Measurements from ENCODE around the gene TANC1. TPM values are rescaled to one million over a fixed set of nuclear protein-coding genes. Genes with fewer than 3 reads are reported as not detected.
"Not testable (repeated sequence)": the region's sequence is repeated elsewhere in the genome, so short reads cannot be mapped to it uniquely, and the experiment has no call there.

The TANC1 gene
- total and polyA plus RNA-seq, 2 experiments from 2014 or later: 2.8 to 9.5 TPM

DNA sequence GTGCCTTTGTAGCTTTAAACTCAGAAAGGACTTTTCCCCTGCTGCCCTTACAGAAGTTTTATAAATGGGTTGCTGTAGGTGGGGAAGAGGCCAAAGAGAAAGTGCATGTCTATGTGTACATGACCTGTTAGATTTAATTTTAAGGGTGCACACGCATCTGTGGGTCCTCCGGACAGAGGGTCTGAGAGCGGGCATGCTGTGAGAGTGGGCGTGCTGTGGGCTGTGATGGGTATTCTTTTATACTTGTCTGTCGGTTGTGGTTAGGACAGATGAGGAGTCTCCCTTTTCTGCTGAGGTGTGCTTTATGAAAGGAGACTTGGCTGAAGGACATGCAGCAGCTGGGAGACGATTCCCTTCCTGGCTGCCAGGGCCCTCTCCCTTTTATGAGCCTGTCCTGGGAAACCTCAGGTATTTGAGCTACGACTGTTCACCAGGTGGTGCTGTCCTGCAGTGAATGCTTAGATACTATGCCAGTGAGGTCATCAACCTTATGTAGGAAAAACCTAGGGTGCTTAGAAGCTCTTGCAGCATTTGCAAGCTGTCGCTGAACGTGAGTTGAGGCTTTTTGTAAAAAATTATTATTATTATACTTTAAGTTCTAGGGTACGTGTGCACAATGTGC lies 67.5 kb downstream of the TANC1 start (continued):
- TF ChIP-seq ZNF114 (CRISPR knock-in tag; IDR thresholded peaks at IDR 0.05): no peak
- TF ChIP-seq CREB1 (CRISPR knock-in tag; IDR thresholded peaks at IDR 0.05; ENCODE audit: low read depth): peak; percentile 58; the same call in 1 of the 2 replicates

DNA sequence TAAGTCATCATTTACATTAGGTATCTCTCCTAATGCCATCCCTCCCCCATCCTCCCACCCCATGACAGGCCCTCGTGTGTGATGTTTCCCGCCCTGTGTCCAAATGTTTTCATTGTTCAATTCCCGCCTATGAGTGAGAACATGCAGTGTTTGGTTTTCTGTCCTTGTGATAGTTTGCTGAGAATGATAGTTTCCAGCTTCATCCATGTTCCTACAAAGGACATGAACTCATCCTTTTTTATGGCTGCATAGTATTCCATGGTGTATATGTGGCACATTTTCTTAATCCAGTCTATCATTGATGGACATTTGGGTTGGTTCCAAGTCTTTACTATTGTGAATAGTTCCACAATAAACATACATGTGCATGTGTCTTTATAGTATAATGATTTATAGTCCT lies 68.0 kb downstream of the TANC1 start:
- not testable (repeated sequence) for H4K20me1 ChIP-seq (replicated peaks; ENCODE audit: insufficient read depth); H3K79me2 ChIP-seq (replicated peaks; ENCODE audit: insufficient read depth); H3K4me2 ChIP-seq; H3K4me3 ChIP-seq; H3K27ac ChIP-seq (ENCODE audit: low read depth); H3K27ac Mint-ChIP-seq; H2AFZ ChIP-seq; H3K4me3 Mint-ChIP-seq; H3K9me2 ChIP-seq (ENCODE audit: insufficient read depth); H3F3A ChIP-seq (replicated peaks; ENCODE audit: low read depth); DNase-seq (ENCODE audit: low spot score); H3K27me3 ChIP-seq (ENCODE audit: insufficient read depth); H3K36me3 ChIP-seq (ENCODE audit: insufficient read depth); H3K27me3 Mint-ChIP-seq (ENCODE audit: insufficient read depth, low read depth, poor library complexity); H3K4me1 ChIP-seq (ENCODE audit: insufficient read depth); ATAC-seq
- Mint-ChIP-seq H3K9me3 (peaks cover 38% of the 10 kb centered on the region; the same call in 2 of the 3 replicates), H3K4me1 (peaks cover 22% of the 10 kb centered on the region), H3K36me3 (ENCODE audit: low read depth) (peaks cover 23% of the 10 kb centered on the region)

GRCh38 chr2:159041328-159041727 lies 72.9 kb downstream of the TANC1 start:
- H3K36me3 Mint-ChIP-seq (ENCODE audit: low read depth): peaks cover 42% of the 10 kb centered on the region
- H2AFZ ChIP-seq; DNase-seq (ENCODE audit: low spot score); H3K27ac Mint-ChIP-seq; H3K4me3 Mint-ChIP-seq; H4K20me1 ChIP-seq (replicated peaks; ENCODE audit: insufficient read depth); H3K4me3 ChIP-seq; H3K9me2 ChIP-seq (ENCODE audit: insufficient read depth); H3K27me3 Mint-ChIP-seq (ENCODE audit: insufficient read depth, low read depth, poor library complexity); H3K4me2 ChIP-seq; H3K27me3 ChIP-seq (ENCODE audit: insufficient read depth); H3K36me3 ChIP-seq (ENCODE audit: insufficient read depth); H3K4me1 ChIP-seq (ENCODE audit: insufficient read depth); H3F3A ChIP-seq (replicated peaks; ENCODE audit: low read depth); H3K27ac ChIP-seq (ENCODE audit: low read depth); ATAC-seq; H3K79me2 ChIP-seq (replicated peaks; ENCODE audit: insufficient read depth): not testable (repeated sequence)
- peaks cover 14% of the 10 kb centered on the region; the same call in 2 of the 3 replicates for H3K4me1 Mint-ChIP-seq
- peaks cover 55% of the 10 kb centered on the region for H3K9me3 Mint-ChIP-seq

DNA sequence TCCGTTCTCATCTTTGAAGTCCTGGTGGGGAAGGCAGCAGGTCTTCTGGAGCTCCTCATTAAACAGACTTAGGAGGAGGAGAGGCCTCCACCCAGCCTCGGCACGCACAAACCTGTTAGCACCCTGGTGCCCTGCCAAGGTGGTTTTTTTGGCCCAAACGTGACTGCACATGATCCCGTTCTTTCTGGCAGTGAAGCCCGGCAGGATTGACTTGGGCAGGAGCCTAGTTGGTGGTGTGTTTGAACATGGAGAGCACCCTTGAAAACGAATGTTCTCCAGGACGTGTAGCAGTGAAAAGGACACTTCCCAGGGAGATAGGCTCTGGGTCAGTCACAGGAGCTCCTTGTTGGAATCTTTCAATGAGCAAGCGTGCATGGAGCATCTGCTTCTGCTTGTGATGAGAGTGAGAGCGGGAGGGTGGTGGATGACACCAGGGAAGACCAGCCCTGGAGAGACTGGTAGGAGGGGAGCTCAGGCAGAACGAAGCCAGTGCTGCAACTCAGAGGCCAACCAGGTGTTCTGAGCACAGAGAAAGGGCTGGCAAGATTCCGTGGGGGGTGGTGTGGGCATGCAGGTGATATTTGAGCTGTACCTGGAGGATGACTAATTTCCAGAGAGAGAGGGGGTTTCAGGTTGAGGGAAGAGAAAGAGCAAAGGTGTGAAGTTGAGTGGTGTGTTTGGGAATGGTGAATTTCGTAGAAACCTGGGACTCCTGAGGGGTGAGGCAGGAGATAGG lies 73.8 kb downstream of the TANC1 start:
- Mint-ChIP-seq H3K27ac (no peak overlapping the region; the same call in 1 of the 2 replicates), H3K4me3 (no peak overlapping the region), H3K36me3 (ENCODE audit: low read depth) (peaks cover 42% of the 10 kb centered on the region), H3K27me3 (ENCODE audit: insufficient read depth, low read depth, poor library complexity) (no peaks in the 10 kb centered on the region), H3K4me1 (peaks cover 20% of the 10 kb centered on the region), H3K9me3 (peaks cover 47% of the 10 kb centered on the region)
- no peak overlapping the region for H2AFZ ChIP-seq
- no peak for DNase-seq (ENCODE audit: low spot score)
- no peaks in the 10 kb centered on the region for H3F3A ChIP-seq (replicated peaks; ENCODE audit: low read depth)
- H3K4me3 ChIP-seq: no peak overlapping the region
- no peaks in the 10 kb centered on the region for H3K9me2 ChIP-seq (ENCODE audit: insufficient read depth)
- no peak overlapping the region for H3K27ac ChIP-seq (ENCODE audit: low read depth)
- no peaks in the 10 kb centered on the region for H3K36me3 ChIP-seq (ENCODE audit: insufficient read depth)
- H3K4me1 ChIP-seq (ENCODE audit: insufficient read depth): peaks cover 5% of the 10 kb centered on the region; the same call in 1 of the 2 replicates
- no peak overlapping the region for H3K4me2 ChIP-seq
- ATAC-seq: no peak
- no peaks in the 10 kb centered on the region for H3K27me3 ChIP-seq (ENCODE audit: insufficient read depth)
- H4K20me1 ChIP-seq (replicated peaks; ENCODE audit: insufficient read depth): 0 out of 2 replicates have a peak, but pooled peaks cover 2% of the 10 kb centered on the region
- peaks cover 5% of the 10 kb centered on the region; the same call in 1 of the 2 replicates for H3K79me2 ChIP-seq (replicated peaks; ENCODE audit: insufficient read depth)
- no peak for TF ChIP-seq NANOG (IDR thresholded peaks at IDR 0.05; ENCODE audit: borderline replicate concordance)
- TF ChIP-seq, protein P1, sequence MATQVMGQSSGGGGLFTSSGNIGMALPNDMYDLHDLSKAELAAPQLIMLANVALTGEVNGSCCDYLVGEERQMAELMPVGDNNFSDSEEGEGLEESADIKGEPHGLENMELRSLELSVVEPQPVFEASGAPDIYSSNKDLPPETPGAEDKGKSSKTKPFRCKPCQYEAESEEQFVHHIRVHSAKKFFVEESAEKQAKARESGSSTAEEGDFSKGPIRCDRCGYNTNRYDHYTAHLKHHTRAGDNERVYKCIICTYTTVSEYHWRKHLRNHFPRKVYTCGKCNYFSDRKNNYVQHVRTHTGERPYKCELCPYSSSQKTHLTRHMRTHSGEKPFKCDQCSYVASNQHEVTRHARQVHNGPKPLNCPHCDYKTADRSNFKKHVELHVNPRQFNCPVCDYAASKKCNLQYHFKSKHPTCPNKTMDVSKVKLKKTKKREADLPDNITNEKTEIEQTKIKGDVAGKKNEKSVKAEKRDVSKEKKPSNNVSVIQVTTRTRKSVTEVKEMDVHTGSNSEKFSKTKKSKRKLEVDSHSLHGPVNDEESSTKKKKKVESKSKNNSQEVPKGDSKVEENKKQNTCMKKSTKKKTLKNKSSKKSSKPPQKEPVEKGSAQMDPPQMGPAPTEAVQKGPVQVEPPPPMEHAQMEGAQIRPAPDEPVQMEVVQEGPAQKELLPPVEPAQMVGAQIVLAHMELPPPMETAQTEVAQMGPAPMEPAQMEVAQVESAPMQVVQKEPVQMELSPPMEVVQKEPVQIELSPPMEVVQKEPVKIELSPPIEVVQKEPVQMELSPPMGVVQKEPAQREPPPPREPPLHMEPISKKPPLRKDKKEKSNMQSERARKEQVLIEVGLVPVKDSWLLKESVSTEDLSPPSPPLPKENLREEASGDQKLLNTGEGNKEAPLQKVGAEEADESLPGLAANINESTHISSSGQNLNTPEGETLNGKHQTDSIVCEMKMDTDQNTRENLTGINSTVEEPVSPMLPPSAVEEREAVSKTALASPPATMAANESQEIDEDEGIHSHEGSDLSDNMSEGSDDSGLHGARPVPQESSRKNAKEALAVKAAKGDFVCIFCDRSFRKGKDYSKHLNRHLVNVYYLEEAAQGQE (IDR thresholded peaks at IDR 0.05; ENCODE audit: unreplicated experiment): no peak
- TF ChIP-seq EZH2 (IDR thresholded peaks at IDR 0.05; ENCODE audit: low read depth, unreplicated experiment): no peak
- TF ChIP-seq JUNB (IDR thresholded peaks at IDR 0.05; ENCODE audit: unreplicated experiment): no peak
- no peak for TF ChIP-seq ZNF331 (CRISPR knock-in tag; IDR thresholded peaks at IDR 0.05; ENCODE audit: low read depth)
- TF ChIP-seq POLR2AphosphoS5 (IDR thresholded peaks at IDR 0.05; ENCODE audit: low read depth): no peak
